Adipocyte (in vitro differentiated cells): ENCODE data around the gene ZNF587B.
A peak's percentile ranks its signal among the peaks of the same experiment; 100 is the strongest.
"Not testable (repeated sequence)": the region's sequence is repeated elsewhere in the genome, so short reads cannot be mapped to it uniquely, and the experiment has no call there.

Experiments
- DNase-seq: peaks from one replicate; pipeline ENCODE4 v3.0.0-alpha.2; 2015; ENCODE audit warnings: low read depth
- H3K27me3 ChIP-seq: replicated peaks from 2 replicates; pipeline ENCODE4 v1.7.0; 2013; ENCODE audit warnings: mild to moderate bottlenecking, low read length, moderate library complexity; ENCODE audit not compliant: control insufficient read depth, insufficient read depth
- H3K36me3 ChIP-seq: 2 replicates; pipeline ENCODE4 v1.7.0; 2013; ENCODE audit warnings: low read length, mild to moderate bottlenecking, moderate library complexity; ENCODE audit not compliant: control insufficient read depth, insufficient read depth, severe bottlenecking
- H3K4me1 ChIP-seq: 2 replicates; pipeline ENCODE4 v1.7.0; 2013; ENCODE audit warnings: mild to moderate bottlenecking, low read length, moderate library complexity; ENCODE audit not compliant: control insufficient read depth, insufficient read depth
- H3K4me3 ChIP-seq: 2 replicates; pipeline ENCODE4 v1.7.0; 2013; ENCODE audit warnings: mild to moderate bottlenecking, low read length, moderate library complexity
- H3K9ac ChIP-seq: 2 replicates; pipeline ENCODE4 v1.7.0; 2013; ENCODE audit warnings: mild to moderate bottlenecking, low read length, moderate library complexity
- H3K9me3 ChIP-seq: 2 replicates; pipeline ENCODE4 v1.7.0; 2013; ENCODE audit warnings: mild to moderate bottlenecking, low read length, moderate library complexity; ENCODE audit not compliant: control insufficient read depth

The ZNF587B gene

DNA sequence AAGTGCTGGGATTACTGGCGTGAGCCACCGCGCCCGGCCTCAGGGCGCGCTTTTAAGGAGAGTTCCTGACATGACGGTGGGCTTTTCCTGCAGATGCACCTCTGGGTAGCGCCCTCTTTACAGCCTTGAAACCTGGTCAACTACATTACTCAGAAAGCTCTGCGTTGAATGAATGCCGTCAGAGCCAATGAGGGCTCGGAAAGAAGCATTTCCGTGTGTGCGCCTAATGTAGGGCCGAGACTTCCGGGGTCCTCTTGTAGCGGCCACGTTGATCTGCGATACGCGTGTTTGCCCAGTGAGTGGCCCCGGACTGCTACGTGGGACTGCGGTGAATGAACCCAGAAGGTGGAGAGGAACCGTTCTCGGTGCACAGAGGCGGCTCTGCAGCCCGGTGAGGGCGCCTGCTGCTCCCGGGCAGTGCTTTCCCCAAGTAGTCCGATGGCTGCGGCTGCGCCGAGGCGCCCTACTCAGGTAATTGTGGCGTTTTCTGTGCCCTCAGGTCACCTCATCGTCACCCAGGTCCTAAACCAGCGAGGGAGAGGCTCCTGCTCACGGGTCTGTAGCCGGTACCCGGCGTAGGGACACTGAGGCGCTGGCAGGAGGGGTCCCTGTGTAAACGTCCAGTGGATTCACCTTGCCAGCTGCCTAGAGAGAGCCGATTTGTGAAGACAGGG lies 10.5 kb upstream of the ZNF587B start:
- no peaks in the 10 kb centered on the region for H3K36me3 ChIP-seq
- peak; percentile 95 for DNase-seq

DNA sequence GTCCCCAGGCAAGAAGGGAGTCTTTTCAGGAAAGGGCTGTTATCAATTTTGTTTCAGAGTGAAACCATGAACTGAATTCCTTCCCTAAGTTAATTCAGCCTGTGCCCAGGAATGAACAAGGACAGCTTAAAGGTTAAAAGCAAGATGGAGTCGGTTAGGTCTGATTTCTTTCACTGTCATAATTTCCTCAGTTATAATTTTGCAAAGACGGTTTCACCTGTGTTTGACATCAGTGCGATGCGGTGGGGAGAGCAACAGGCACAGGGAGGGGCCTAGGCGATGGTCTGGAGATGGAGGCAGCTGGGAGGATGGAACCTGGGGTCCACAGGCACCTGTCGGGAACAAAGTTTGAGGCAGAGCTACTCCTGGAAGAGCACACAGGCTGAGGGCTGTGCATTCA lies 9.5 kb upstream of the ZNF587B start:
- Histone ChIP-seq H3K4me1 (peaks cover 9% of the 10 kb centered on the region), H3K9ac (peak overlapping the region; percentile 98), H3K27me3 (no peaks in the 10 kb centered on the region), H3K36me3 (no peaks in the 10 kb centered on the region), H3K9me3 (no peaks in the 10 kb centered on the region), H3K4me3 (peak overlapping the region; percentile 99)
- no peak for DNase-seq

More for the DNA sequence above, 10.5 kb upstream of the ZNF587B start:
- Histone ChIP-seq H3K4me1 (peaks cover 9% of the 10 kb centered on the region), H3K9me3 (no peaks in the 10 kb centered on the region), H3K27me3 (no peaks in the 10 kb centered on the region), H3K9ac (peak overlapping the region; percentile 98), H3K4me3 (peak overlapping the region; percentile 99)

DNA sequence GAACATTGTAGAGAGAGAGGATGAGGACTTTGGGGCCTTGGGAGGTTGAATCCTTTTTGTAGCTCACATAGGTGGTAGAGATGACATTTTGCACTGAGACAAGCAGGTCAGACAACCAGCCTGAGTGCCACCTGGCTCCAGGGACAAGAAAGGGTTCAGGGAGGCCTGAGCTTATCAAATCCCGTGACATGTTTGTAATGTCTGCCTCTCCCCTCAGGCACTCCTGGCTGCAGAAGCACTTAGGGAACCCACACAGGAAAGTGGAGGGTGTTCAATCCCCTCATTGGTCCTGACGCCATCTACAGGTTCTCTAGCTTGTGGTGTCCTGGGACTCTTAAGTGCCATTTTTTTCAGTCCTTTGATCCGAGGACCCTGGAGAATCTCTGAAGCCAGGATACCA lies 9.0 kb upstream of the ZNF587B start:
- H3K9ac ChIP-seq, H3K9me3 ChIP-seq, H3K4me1 ChIP-seq, H3K27me3 ChIP-seq, H3K36me3 ChIP-seq, DNase-seq: not testable (repeated sequence)
- peak overlapping the region; percentile 99 for H3K4me3 ChIP-seq

DNA sequence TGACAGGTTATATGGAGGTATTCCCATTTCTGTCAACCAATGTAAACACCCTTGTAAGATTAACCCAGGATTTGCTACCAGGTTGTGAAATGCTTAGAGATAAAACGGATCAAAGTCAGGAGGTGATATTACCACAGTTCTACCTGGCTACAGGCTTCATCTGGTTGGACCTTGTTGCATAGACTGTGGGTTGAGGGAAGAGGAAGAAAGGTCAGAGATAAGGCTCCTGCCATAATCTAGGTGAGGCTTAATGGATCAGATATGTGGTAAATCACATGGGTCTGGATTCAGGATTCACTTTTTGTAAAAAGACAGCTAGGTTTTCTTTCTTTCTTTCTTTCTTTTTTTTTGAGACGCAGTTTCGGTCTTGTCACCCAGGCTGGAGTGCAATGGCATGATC lies 8.6 kb upstream of the ZNF587B start:
- H3K36me3 ChIP-seq, DNase-seq, H3K27me3 ChIP-seq, H3K9ac ChIP-seq, H3K4me3 ChIP-seq, H3K9me3 ChIP-seq, H3K4me1 ChIP-seq: not testable (repeated sequence)

DNA sequence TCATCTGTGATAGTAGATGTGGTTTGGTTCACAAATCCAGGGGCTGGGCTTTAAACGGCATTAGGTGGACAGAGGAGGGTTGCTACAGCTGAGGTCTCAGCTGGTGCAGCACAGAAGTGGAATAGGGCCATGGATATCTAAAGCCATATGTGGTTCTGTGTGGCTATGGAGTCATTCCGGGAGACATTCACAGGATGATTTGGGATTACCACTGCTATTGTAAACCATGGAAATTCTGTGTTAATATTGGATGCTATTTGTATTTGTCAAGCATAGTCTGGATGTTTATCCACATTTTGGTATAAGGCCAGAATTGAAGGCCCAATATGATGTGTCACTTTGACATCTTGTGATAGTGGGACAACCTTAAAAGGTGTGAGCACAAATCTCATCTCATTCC lies 6.9 kb upstream of the ZNF587B start:
- H3K4me3 ChIP-seq, DNase-seq, H3K9me3 ChIP-seq, H3K4me1 ChIP-seq, H3K36me3 ChIP-seq, H3K27me3 ChIP-seq, H3K9ac ChIP-seq: not testable (repeated sequence)

DNA sequence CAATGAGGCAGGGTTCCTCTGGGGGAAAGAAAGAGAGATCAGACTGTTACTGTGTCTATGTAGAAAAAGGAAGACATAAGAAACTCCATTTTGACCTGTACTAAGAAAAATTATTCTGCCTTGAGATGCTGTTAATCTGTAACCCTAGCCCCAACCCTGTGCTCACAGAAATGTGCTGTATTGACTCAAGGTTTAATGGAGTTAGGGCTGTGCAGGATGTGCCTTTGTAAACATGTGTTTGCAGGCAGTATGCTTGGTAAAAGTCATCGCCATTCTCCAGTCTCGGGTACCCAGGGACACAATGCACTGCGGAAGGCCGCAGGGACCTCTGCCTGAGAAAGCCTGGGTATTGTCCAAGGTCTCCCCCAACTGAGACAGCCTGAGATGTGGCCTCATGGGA lies 6.5 kb upstream of the ZNF587B start:
- not testable (repeated sequence) for H3K9ac ChIP-seq, H3K27me3 ChIP-seq, H3K9me3 ChIP-seq, H3K4me3 ChIP-seq, DNase-seq, H3K4me1 ChIP-seq, H3K36me3 ChIP-seq

DNA sequence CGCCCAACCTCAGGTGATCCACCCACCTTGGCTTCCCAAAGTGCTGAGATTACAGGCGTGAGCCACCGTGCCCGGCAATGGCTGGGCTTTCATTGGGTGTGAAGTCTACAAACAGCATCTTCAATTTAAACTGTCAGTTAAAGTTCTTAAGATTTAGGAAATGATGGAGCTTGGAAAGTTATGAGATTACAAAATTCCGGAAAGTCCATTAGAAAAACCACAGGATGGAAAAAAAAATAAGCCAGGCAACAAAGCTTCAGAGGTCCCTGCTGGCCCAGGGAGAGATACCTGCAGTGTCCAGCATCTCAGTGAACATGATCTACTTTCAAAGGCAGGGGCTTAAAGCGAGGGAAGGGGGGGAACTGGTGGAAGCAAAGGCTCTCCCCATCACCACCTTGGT lies 4.6 kb upstream of the ZNF587B start:
- H3K9me3 ChIP-seq, result no peaks in the 10 kb centered on the region

DNA sequence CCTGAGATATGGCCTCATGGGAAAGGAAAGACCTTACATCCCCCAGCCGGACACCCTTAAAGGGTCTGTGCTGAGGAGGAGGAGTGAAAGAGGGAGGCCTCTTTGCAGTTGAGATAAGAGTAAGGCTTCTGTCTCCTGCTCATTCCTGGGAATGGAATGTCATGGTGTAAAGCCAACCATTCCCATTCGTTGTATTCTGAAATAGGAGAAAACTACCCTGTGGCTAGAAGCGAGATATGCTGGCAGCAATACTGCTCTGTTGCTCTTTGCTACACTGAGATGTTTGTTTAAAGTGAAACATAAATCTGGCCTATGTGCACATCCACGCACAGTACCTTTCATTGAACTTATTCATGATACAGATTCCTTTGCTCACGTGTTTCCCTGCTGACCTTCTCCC lies 783 bp upstream of the ZNF587B start:
- H3K27me3 ChIP-seq, result no peaks in the 10 kb centered on the region
- H3K36me3 ChIP-seq, result peaks cover 6% of the 10 kb centered on the region

More for the DNA sequence above, 4.6 kb upstream of the ZNF587B start:
- H3K36me3 ChIP-seq, result peaks cover 6% of the 10 kb centered on the region
- no peak for DNase-seq
- H3K4me1 ChIP-seq, result peaks cover 16% of the 10 kb centered on the region
- no peak overlapping the region for H3K4me3 ChIP-seq
- H3K9ac ChIP-seq, result no peak overlapping the region
- no peaks in the 10 kb centered on the region for H3K27me3 ChIP-seq

DNA sequence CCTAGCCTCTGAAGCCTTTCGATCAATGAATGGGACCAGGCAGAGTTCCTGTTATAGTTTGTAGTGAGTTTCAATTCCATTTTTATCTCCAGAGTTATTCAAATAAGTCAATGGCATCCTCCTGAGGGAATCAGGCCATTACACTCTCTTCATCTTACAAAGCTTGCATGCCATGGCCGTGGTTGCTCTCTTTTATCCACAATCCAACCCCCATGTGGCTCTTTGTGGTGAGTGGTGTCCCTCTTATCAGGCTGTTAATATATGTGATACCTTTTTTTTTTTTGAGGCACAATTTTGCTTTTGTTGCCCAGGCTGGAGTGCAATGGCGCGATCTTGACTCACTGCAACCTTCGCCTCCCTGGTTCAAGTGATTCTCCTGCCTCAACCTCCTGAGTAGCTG lies 6.9 kb downstream of the ZNF587B start:
- H3K4me3 ChIP-seq, H3K9ac ChIP-seq, DNase-seq, H3K27me3 ChIP-seq, H3K4me1 ChIP-seq, H3K9me3 ChIP-seq: not testable (repeated sequence)
- peaks cover 31% of the 10 kb centered on the region for H3K36me3 ChIP-seq

More for the DNA sequence above, 783 bp upstream of the ZNF587B start:
- Histone ChIP-seq H3K9me3 (no peaks in the 10 kb centered on the region), H3K4me3 (no peak overlapping the region), H3K4me1 (peaks cover 11% of the 10 kb centered on the region), H3K9ac (no peak overlapping the region)
- DNase-seq, result no peak

DNA sequence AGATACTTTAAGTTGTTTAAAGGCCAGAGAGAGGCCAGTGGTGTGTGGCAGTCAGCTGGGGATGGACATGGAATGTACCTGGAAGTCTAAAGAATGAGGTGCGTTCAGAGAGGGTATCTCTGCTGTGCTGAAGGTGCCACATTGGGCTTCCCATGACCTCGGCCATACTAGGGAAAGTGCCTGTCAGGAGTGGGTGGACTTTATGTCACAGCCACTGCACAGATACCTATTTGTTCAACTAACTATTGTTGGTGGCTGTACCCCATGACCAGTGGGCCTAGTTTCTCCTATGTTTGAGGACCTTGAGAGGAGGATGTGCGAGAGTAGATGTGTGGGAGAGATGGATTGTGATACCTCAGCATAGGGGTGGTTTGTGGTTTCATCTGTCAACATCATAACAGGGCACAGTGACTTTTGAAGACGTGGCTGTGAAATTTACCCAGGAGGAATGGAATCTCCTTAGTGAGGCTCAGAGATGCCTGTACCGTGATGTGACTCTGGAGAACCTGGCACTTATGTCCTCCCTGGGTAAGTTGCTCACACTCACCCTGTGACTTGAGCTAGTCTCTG lies 8.6 kb downstream of the ZNF587B start:
- not testable (repeated sequence) for H3K9ac ChIP-seq, H3K4me3 ChIP-seq, H3K4me1 ChIP-seq, H3K27me3 ChIP-seq, H3K9me3 ChIP-seq, DNase-seq
- H3K36me3 ChIP-seq, result peaks cover 42% of the 10 kb centered on the region

DNA sequence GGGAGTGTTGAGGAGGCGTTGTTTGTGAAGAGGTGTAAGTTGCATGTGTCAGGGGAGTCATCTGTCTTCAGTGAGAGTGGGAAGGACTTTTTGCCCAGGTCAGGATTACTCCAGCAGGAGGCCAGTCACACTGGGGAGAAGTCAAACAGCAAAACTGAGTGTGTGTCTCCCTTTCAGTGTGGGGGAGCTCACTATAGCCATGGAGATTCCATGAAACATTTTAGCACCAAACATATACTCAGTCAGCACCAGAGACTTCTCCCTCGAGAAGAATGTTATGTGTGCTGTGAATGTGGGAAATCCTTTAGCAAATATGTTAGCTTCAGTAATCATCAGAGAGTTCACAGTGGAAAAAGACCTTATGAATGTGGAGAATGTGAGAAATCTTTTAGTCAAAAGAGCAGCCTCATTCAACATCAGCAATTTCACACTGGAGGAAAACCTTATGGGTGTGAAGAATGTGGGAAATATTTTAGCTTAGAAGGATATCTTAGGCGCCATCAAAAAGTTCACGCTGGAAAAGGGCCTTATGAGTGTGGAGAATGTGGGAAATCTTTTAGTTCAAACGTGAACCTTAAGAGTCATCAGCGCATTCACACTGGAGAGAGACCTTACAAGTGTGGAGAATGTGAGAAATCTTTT lies 11.1 kb downstream of the ZNF587B start:
- Histone ChIP-seq H3K9me3 (no peaks in the 10 kb centered on the region), H3K4me1 (no peaks in the 10 kb centered on the region), H3K4me3 (no peak overlapping the region), H3K9ac (no peak overlapping the region), H3K36me3 (peaks cover 46% of the 10 kb centered on the region), H3K27me3 (no peaks in the 10 kb centered on the region)
- no peak for DNase-seq
